Measurements from ENCODE around the gene G2E3.

DNA sequence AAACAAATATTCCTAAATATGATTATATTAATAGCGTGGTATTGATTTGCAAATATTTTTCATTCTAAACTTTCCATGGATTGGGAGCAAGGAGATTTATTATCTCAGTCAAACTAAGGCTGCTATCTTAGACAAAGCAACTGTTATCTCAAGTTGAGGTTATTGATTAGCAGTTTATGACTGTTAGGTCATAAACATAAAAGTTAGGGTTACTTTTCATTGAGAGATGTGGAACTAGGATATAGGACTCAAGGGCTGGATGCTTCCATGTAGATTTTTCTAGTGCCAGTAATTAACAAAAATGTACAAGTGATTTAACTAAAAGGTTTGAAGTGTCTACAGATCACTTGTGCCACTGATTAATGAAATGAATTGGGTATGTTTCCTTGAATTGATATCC is 82.2 kb downstream of the G2E3 start:
- TF ChIP-seq, protein P1, sequence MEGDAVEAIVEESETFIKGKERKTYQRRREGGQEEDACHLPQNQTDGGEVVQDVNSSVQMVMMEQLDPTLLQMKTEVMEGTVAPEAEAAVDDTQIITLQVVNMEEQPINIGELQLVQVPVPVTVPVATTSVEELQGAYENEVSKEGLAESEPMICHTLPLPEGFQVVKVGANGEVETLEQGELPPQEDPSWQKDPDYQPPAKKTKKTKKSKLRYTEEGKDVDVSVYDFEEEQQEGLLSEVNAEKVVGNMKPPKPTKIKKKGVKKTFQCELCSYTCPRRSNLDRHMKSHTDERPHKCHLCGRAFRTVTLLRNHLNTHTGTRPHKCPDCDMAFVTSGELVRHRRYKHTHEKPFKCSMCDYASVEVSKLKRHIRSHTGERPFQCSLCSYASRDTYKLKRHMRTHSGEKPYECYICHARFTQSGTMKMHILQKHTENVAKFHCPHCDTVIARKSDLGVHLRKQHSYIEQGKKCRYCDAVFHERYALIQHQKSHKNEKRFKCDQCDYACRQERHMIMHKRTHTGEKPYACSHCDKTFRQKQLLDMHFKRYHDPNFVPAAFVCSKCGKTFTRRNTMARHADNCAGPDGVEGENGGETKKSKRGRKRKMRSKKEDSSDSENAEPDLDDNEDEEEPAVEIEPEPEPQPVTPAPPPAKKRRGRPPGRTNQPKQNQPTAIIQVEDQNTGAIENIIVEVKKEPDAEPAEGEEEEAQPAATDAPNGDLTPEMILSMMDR (conservative IDR thresholded peaks at IDR 0.05; ENCODE audit: low read depth, low read length), result no peak
- TF ChIP-seq RAD21 (IDR thresholded peaks at IDR 0.05; ENCODE audit: low read length) (no peak), MAZ (IDR thresholded peaks at IDR 0.05; ENCODE audit: borderline replicate concordance, low read depth, low read length) (no peak), SMC3 (IDR thresholded peaks at IDR 0.05; ENCODE audit: low read depth, low read length) (no peak), NFE2L2 (IDR thresholded peaks at IDR 0.05; ENCODE audit: low read depth, low read length) (no peak), POLR2A (IDR thresholded peaks at IDR 0.05; ENCODE audit: low read depth, low read length) (no peak), RFX5 (IDR thresholded peaks at IDR 0.05; ENCODE audit: low read depth, low read length) (no peak), FOS (IDR thresholded peaks at IDR 0.05; ENCODE audit: low read depth, low read length) (no peak), CHD1 (IDR thresholded peaks at IDR 0.05; ENCODE audit: low read depth, low read length) (no peak), BHLHE40 (IDR thresholded peaks at IDR 0.05; ENCODE audit: low read depth, low read length) (no peak), MAFK (IDR thresholded peaks at IDR 0.05; ENCODE audit: low read depth, low read length) (no peak)
- TF ChIP-seq, protein P2, sequence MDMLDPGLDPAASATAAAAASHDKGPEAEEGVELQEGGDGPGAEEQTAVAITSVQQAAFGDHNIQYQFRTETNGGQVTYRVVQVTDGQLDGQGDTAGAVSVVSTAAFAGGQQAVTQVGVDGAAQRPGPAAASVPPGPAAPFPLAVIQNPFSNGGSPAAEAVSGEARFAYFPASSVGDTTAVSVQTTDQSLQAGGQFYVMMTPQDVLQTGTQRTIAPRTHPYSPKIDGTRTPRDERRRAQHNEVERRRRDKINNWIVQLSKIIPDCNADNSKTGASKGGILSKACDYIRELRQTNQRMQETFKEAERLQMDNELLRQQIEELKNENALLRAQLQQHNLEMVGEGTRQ (IDR thresholded peaks at IDR 0.05; ENCODE audit: low read depth, low read length), result no peak
- TF ChIP-seq, protein P3, sequence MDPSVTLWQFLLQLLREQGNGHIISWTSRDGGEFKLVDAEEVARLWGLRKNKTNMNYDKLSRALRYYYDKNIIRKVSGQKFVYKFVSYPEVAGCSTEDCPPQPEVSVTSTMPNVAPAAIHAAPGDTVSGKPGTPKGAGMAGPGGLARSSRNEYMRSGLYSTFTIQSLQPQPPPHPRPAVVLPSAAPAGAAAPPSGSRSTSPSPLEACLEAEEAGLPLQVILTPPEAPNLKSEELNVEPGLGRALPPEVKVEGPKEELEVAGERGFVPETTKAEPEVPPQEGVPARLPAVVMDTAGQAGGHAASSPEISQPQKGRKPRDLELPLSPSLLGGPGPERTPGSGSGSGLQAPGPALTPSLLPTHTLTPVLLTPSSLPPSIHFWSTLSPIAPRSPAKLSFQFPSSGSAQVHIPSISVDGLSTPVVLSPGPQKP (IDR thresholded peaks at IDR 0.05; ENCODE audit: borderline replicate concordance, low read depth, low read length), result no peak

Measured in IMR-90 (cell line).